NCI-H187 treated with DMSO at 0.1 percent for 48 hours (cell line): ENCODE measurements around the gene SLC2A4RG.
"Not testable (repeated sequence)": the region's sequence is repeated elsewhere in the genome, so short reads cannot be mapped to it uniquely, and the experiment has no call there.

Experiments used
- DNase-seq: peaks from one replicate; lab custom pipeline; 2025; lab: John Stamatoyannopoulos, UW

The SLC2A4RG gene

DNA sequence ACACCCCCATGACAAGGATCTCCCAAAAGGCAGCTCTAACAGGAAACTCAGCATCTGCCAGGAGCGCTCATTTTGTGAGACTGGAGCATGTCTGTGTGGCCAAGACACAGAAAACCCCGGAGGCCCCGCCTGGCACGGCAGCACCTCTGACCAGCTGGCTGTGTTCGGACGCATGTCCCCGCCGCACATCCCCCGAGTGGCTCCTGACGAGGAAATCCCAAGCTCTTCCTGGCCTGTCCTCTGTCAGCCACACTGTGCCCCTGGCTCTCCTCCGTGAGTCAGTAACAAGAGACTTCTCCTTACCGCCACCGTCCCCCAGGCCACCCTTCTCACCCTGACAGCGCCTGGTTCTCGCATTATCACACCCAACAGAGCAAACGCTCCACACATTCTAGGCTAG, 14.4 kb downstream of the SLC2A4RG start:
- no peak for DNase-seq

DNA sequence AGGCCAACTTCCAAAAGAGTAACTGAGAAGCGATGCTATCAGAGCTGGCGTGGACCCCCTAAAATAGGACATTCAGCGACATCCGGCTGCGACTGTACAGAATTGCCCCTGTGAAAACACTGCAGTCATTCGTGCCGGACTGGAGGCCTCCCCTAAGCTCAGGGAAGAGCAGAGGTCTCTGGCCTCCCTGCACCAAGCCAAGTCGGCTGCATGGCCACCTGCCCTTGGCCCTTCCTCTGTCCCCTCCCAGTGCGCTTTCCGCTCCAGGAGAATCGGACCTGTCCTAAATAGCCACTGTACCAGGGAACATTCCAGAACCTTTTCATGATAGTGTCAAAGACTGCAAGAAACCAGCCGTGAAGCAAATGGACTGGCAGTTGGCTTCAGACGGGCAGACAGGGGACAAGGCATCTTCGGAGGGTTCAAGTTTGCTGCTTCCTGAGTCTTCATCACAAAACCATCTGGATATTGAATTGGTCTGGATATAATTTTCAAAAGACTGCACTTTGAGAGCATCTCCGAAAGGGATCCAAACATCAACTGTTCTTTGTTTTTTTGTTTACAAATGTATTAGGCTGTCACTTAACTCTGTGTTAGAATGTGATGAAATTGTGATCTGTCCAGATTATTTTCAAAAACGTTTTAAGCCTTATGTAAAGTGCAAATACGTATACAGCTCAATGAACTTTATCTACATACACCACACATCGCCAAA, 16.5 kb downstream of the SLC2A4RG start:
- DNase-seq: no peak

DNA sequence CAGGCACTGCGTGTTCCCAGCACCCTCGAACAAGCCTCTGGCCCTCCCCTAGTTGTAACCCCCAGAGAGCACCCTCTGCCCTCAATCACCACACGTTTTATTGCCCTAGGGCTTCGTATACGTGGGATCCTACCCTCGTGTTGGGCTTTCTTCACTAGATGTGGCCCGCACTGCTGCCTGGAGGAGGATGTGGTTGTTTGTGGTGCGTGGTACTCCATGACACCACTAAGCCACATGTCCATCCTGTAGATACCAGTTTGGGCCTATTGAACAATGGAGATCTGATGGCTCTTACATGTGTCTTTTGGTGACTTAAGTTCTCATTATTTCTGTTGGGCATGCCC, 17.0 kb downstream of the SLC2A4RG start:
- no peak for DNase-seq

DNA sequence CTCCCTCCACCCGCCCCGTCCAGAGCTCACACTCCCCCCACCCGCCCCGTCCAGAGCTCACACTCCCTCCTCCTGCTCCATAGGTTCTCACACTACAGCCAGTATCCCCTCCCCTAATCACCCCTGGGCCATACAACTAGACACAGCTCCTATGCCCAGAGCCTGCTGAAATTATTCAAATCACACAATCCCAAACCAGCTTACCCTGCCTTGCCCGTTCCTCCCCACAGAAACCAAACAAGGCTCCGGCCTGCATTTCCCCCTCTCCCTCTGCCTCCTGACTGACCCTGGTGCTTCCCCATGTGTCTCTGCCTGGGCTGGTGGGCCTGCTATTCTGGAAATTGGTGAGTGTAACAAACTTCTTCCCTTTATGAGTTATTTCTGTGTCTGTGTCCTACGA, 18.6 kb downstream of the SLC2A4RG start:
- no peak for DNase-seq

DNA sequence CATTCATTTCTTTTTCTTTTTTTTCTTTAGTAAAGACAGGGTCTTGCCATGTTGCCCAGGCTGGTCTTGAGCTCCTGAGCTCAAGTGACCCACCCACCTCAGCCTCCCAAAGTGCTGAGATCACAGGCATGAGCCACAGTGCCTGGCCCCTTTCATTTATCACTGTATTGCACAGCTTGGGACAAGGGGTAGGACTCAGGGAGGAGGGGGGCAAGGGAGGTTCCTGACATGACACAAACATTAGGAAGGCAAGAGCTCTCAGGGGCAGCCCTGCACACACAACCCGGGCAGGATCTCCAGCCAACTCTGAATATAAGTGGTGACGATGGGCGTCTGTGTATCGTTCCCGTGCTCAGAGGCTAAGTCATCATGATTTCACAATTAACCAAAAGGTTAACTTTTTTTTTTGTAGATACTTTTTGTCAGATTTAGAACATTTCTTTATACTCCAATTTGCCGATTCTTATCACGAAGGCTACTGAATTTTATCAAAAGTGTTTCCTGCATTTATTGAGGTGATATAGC, 19.9 kb downstream of the SLC2A4RG start:
- no peak for DNase-seq

DNA sequence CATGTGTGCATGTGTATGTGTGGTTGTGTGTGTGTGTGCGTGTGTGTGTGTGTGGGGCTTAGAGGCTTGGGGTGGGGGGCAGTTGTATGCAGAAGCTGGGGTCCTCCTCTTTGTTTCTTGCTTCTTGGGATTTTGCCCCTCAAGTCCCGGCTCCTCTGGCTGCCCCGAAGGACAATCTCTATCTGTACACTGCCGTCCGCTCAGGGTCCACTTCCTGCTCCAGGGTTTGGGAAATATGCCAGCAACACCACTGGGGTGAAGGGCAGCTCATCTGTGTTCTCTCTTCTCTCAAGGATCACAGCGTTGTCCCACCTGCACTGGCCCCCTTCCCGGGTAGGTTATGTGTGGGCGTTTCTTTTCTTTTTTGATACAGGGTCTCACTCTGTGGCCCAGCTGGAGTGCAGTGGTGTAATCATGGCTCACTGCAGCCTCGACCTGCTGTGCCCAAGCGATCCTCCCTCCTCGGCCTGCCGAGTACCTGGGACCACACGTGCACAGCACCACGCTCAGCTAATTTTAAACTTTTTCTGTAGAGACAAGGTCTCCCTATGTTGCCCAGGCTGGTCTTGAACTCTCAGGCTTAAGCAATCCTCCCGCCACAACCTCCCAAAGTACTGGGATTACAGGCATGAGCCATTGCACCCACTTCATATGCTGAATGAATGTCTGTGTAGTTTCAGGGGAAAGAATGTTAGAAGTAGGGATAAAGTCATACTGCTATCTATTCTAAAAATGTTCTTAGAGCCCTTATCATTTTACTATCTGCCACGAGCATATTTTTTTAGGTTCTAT, 25.7 kb downstream of the SLC2A4RG start:
- DNase-seq: no peak

DNA sequence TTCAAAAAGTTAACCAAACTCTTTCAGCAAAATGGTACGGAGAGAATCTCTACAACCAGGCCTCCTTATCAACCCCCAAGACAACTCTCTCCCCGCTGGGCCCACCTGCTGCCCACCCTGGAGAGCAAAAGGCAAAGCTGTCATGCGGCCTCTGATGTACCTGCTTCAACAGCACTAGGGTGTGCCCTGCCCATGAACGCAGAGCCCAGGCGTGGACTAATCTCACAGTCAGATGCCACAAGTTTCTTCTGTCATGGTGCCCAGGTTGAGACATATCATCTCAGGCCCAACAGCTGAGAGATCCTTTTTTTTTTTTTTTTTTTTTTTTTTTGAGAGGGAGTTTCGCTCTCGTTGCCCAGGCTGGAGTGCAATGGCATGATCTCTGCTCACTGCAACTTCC, 26.3 kb downstream of the SLC2A4RG start:
- no peak for DNase-seq

DNA sequence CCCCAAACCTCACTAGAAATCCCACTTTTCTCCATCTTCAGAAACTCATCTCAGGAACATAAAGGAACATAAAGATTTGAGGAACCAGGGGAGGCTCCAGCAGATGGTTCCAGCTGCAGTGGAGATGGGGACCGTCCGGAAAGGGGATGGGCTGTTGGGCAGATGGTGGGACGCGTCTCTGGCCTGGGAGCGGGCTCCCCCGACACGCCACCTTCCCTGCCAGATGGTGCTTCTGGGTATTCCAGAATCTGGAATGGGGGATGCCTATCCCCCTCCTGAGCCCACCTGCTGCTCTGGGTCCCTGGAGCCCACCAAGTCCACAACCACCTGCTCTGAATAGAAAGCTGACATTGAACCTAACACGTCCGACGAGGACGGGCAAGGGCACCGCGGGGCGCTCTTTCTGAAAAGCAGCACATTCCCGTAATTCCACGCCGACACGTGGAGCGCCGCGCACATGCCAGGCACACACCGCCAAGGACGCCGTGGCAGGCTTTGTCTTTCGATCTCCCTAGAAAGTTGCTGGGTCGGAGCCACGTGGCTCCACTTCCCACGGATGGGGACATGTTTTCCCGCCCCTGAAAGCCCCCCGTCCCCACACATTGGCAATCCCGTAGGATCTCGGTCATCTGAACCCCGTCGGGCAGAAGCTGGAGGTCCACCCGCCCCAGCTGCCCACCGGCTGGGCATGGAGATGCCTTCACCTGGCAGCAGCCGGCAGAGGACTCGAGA, 27.3 kb downstream of the SLC2A4RG start:
- no peak for DNase-seq

DNA sequence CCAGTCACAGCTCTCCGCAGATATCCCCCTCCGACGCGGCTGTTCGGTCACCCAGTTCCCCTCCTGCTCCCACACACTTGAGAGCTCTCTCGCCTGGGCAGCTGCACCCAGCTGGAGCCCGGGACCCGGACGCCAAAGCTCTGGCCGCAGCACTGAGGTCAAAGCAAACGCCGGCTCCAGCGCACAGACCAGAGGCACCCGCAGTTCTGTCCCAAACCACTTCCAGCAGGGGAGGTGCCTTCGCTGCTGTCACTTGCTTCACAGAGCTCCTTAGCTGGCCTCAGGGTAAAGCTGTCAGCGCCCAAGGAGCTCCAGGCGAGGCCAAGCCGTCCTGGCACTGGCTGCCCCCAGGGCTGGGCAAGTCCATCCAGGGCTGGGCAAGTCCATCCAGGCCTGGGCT, 27.9 kb downstream of the SLC2A4RG start:
- no peak for DNase-seq

DNA sequence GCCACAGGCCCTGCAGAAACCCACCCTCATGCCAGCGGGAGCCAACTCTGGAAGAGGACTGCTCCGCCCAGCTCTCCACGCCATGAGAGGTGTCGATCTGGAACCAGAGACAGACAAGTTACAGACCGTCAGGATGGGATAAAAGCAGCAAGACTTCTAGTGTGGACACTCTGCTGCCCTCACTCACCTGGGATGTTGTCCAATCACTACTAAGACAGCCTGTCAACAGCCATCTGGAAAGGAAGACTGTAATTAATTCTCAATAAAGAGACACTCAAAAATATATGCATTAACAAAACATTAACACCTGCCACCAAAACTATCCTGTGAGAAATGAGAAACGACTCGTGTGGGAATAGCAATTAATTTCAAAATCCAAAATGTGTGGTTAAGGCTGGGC, 28.3 kb downstream of the SLC2A4RG start:
- no peak for DNase-seq

DNA sequence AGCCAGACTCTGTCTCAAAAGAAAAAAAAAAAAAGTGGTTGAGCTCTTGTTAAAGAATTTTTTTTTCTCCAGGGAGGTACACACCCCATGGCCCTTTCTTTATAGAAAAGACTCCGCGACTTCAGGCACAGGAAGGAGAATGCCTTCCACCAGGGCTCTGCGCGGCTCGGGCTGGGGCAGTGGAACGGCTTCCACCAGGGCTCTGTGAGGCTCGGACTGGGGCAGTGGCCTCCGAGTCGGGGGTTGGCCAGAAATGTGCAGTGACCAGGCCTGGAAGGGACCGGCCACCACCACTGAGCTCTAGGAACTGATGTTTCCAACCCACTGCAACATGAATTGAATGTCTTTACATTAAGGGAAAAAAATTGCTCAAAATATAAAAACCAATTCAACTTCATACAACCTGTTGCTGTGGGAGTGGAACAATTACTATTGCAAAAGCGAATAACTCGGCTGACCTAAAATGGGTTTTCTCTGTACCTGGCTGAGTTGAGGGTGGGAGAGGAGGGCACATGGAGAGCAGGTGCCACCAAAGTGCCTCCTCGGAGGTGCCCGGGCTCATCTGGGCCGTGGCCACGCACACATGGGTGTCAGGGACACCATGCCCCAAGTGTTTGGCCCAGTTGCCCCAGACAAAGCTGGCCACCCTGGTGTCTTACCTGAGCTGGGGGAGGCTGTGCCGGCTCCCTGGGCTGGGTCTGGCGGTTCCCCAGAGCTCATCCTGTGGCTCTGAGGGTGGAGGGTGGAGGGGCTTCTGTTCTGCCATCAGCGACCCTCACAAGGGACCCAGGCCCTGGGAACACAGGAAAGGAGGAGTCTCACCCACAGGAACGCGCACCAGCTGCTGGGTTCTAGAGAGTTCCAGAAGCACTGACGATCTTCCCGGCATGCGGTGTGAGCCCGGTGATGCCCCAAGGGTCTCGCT, 29.3 kb downstream of the SLC2A4RG start:
- DNase-seq: no peak

DNA sequence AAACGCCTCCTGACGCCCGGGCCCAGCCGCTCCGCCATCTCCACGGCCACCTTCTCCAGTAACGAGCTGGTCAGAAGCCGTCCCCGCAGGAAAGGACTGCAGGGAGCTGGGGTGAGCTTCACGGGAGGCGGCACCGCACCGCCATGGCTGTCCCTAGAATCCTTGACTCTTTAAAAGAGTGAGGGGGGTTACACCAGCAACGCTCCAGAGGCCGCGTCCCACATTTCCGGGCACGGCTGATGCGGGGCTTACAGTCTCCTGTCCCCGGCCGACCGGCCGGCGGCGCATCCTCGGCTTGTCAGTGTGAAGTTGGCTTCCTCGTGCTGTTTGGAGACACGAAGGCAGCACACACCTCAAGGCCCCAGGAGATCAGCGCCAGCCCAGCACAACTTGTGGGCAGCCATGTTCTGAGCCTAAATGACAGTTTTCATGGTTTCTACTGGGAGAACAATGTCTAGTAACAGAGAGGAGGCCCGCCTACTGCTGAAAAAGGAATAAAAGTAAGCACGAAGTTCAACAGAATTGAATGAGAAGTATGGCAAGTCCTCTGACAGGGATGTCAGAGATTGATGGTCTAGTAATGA, 30.4 kb downstream of the SLC2A4RG start:
- DNase-seq: no peak

DNA sequence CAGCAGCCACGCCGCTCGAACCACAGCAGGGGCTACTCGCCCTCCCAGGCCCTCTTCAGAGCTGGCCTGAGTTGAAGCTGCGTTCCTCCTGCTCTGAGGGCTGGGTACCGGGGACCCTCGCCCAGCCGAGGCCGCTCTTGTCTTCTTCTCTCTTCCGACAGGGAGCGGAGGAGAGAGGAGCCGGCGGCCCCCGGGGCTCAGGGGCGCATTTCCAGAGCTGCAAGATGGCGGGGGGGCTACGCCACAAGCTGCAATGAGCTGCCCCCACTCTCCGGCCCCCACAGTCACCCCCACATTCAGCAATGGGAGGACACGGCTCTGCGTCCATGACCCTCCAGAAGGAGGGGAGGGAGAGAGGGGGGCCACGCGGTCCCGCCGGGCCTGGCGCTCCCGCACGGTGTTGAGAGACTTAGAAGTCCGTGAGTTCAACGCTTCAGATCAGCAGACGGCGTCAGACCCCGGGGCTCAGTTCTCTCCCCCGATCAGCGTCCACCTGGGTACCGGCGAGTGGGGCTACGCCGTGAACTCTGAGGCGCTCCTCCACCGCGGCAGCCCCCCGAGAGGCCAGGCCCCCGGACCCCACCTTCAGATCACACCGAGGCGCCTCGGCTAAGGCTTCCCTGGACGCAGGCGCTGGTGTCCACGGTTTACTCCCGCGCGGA, 31.6 kb downstream of the SLC2A4RG start:
- DNase-seq: no peak

DNA sequence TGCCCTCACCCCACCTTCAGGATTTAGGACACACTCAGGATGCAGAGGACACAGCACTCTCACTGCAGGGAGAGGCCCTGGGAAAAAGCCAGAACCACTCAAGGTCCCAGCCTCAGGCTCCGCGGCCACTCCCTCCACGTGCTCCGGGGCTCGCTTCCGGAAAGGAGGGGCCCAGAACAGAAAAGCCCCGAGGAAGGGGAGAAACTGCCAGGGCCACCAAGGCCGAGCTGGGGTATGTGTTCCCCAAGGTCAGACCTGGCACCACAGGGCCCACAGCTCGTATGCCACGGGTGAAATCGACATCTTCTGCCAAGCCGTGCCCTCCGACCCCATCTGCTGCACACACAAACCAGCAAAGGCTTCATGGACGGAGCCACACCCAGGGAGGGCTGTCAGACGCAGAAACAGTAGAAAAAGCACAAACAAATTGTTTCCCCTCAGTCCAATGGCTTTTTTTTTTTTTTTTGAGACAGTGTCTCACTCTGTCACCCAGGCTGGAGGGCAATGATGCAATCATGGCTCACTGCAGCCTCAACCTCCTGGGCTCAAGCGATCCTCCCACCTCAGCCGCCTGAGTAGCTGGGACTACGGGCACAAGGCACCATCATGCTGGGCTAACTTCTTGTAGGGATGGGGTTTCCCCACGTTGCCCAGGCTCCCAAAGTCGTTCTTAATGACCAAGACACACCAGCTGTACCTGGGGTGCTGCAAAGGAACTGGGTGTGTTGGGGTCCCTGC, 33.4 kb downstream of the SLC2A4RG start:
- no peak for DNase-seq

DNA sequence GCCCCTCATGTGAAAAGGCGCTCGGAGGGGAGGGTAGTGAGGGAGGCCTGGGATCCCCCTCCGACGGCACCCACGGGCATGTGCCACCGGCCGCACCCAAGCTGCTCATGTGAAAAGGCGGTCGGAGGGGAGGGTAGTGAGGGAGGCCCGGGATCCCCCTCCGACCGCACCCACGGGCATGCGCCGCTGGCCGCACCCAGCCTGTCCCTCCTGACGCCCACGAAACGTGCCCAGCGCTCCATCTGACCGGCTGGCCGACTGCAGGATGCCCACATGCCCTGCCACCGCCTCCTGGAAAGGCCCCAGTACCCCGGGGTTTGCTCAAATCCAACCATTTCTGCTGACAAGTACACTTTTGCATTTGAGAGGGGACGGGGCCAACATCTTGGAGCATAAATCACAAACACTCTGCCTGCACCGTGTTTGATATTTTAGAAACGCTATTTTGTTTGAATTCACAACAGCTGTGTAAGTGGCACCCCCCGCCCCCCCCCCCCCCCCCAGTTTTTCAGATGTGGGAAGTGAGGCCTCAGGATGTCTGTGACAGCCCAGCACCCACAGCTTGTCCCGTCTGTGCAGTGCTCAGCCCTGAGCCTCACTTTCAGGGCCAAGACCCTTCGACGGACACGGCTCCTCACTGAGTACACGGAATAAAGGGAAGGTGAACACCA, 34.1 kb downstream of the SLC2A4RG start:
- no peak for DNase-seq

DNA sequence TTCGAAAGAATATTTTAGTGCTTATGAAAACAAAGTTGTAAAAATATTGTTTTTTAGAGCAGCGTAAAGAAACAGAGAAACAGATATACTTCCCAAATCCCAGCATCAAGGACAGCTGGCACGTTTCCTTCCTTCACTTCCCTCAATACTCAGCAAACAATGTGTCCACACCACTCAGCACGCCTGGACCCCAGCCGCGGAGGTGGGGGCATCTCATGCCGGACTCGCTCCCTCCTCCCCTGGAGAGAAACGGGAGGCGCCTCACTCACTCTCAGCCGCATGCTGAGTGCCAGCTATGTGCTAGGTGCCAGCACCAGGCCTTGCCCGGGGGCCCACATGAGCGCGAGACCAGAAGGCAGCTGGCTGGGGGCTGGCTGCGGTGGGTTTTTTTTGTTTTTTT, 34.7 kb downstream of the SLC2A4RG start:
- DNase-seq: no peak

DNA sequence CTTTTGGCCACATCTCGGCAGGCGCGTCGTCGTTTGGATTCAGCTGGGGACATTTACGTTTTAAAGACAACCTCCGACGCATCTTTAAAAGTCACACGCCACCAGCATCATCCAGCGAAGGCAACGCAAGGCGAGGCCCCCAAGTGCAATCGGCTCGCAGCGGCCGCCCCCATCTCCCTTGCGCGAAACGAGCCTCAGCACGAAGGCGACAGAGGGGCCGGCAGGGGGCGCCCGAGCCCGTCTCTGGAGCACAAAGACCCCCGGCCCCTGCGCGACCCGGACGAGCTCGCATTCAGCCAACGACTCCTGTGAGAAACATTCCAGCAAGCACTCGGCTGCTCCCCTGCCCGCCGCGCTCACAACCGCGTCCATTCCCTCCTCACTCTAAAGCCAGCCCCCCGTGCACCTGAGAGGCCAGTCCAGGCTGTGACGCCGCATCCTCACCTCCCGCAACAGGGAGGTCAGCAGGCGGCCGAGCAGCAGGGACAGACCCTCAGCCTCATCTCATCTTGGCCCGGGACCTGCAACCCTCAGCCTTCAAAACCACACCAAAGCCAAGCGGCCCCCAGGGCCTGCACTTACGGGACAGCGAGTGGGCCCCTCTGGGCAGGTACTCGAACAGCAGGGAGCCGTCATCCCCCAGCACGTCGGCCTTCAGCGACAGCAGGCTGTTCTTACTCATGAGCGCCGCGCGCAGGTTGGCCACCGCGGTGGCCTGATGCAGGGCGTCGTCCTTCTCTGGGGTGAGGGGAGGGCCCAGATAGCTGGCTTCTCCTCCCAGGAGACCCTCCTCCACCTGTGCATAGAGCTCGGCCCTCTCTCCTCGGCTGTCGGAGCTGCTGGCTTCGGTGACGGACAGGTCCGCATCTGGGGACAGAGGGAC, 35.8 kb downstream of the SLC2A4RG start:
- DNase-seq: no peak

DNA sequence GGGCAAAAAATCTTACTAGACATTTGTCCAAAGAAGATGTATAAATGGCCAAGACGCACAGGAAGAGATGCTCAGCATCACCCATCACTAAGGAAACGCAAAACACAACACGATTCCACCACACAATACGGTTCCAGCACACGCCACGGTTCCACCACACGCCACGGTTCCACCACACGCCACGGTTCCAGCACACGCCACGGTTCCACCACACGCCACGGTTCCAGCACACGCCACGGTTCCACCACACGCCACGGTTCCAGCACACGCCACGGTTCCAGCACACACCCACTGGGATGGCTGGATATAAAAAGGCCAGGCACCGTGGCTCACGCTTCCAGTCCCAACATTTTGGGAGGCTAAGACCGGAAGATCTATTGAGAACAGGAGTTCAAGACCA, 37.3 kb downstream of the SLC2A4RG start:
- not testable (repeated sequence) for DNase-seq

DNA sequence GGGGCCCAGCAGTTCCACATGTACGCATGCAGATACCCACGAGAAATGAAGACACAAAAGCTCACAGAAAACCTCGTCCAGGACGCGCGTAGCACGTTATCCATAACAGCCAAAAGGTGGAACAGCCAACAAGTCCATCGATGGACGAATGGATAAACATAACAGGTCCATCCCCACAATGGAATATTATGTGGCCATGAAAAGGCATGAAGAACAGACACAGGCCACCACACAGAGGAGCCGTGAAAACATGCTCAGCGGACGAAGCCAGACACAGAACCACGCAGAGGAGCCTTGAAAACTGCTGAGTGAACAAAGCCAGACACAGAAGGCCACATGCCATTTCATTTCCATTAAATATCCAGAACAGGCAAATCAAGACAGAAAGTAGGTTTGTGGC, 38.0 kb downstream of the SLC2A4RG start:
- DNase-seq: no peak
